Lung microvascular endothelial cell (primary cell): ENCODE results near the gene SUSD1. TPM values are rescaled to one million over a fixed set of nuclear protein-coding genes. Genes with fewer than 3 reads are reported as not detected.

Source experiments
- DNase-seq, 2 donors: peaks; one replicate each; pipeline versions ENCODE4 v3.0.0 to v3.0.0-alpha.2; 2010; ENCODE audit warnings: low read depth in 2 of 2
- total RNA-seq: library from RNA; depleted of rRNA; stranded (reverse); fragments of >200 nt; gene quantifications from 2 replicates; pipeline ENCODE4 v1.2.1, GENCODE V29; 2014

Gene SUSD1
- total RNA-seq, 1 donor from 2014 or later, result 30.8 TPM

GRCh38 chr9:112042769-112043168 lies 132.3 kb downstream of the SUSD1 start:
- DNase-seq, result no peak

- DNase-seq, result no peak
Measured at GRCh38 chr9:112042244-112042638, 132.9 kb downstream of the SUSD1 start.

GRCh38 chr9:112041536-112042243 lies 133.4 kb downstream of the SUSD1 start:
- peak; percentile 74 to 97 for DNase-seq

- DNase-seq, result no peak
Measured at GRCh38 chr9:112041199-112041535, 133.9 kb downstream of the SUSD1 start.

GRCh38 chr9:112038017-112038408 lies 137.1 kb downstream of the SUSD1 start:
- no peak for DNase-seq

GRCh38 chr9:112037281-112038016 lies 137.6 kb downstream of the SUSD1 start:
- DNase-seq, result peak in 1 of 2 donors; percentile 34

- DNase-seq, result no peak
Measured at GRCh38 chr9:112035166-112035826, 139.8 kb downstream of the SUSD1 start.

GRCh38 chr9:112034216-112034611 lies 140.9 kb downstream of the SUSD1 start:
- DNase-seq, result peak in 1 of 2 donors; percentile 59

GRCh38 chr9:112033237-112034215 lies 141.6 kb downstream of the SUSD1 start:
- no peak for DNase-seq

- DNase-seq, result peak in 1 of 2 donors; percentile 45
Measured at GRCh38 chr9:112032743-112033142, 142.4 kb downstream of the SUSD1 start.

- DNase-seq, result no peak
Measured at GRCh38 chr9:112032009-112032408, 143.1 kb downstream of the SUSD1 start.

GRCh38 chr9:112031400-112031799 lies 143.7 kb downstream of the SUSD1 start:
- no peak for DNase-seq

GRCh38 chr9:112029921-112030444 lies 145.1 kb downstream of the SUSD1 start:
- DNase-seq, result peak in 1 of 2 donors; percentile 85

GRCh38 chr9:112028242-112029221 lies 146.6 kb downstream of the SUSD1 start:
- peak in 1 of 2 donors; percentile 51 for DNase-seq

- DNase-seq, result no peak
Measured at GRCh38 chr9:112025850-112026249, 149.2 kb downstream of the SUSD1 start.

GRCh38 chr9:112021742-112022141 lies 153.4 kb downstream of the SUSD1 start:
- no peak for DNase-seq

GRCh38 chr9:112020680-112021596 lies 154.2 kb downstream of the SUSD1 start:
- DNase-seq, result peak; percentile 52 to 86

- no peak for DNase-seq
Measured at GRCh38 chr9:112017878-112018277, 157.2 kb downstream of the SUSD1 start.

GRCh38 chr9:112015736-112016135 lies 159.4 kb downstream of the SUSD1 start:
- no peak for DNase-seq
